CD1c-positive myeloid dendritic cell (primary cell): ENCODE results near the gene CAB39L.

Source experiments
- DNase-seq: peaks from one replicate; pipeline ENCODE4 v3.0.0-alpha.2; 2016; ENCODE audit errors: extremely low spot score

The CAB39L gene

DNA sequence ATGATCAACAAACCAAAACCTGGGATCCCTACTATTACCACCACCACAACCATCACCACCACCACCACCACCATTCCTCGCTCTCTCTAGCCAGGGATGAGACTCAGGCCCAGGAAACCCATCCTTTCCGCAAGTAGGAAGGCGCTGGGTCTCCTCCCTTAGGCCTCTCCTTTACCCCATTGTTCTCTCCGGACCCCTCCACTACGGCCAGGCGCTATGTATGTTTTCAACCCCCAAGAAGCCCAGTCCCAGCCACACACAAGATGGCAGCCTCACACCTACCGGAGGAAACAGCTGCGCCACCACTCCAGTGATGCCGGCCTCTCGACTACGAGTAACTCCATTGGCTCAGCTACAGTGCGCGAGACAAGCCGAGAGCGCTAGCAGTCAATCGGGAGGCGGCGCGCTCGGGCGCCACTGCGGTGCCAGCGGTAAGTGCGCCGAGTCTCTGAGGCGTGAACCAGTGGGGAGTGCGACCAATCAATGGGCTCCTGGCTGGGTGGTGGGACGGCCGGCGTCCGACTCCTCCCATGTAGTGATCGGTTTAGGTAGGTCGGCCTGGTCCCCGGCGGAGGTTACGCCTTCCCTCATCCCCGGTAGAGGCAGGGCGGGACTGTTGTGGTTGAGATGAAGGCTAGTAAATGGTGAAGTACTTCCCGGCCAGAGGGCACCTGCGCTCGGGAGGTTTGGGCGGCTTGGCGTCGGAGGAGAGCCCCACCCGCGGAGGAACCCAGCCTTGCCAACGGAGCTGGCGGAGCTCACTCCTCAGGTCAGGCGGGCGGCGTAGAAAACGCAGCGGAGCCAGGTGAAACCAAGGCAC lies at the start of gene CAB39L, which contains the start of gene SETDB2:
Gene CAB39L, minus strand, starts transcription at position 361 of the 820 bp plus-strand sequence. CDS start 61,154 bp downstream, outside the sequence.
Gene SETDB2, plus strand, starts transcription at position 571 of the 820 bp plus-strand sequence. CDS start 7,620 bp downstream, outside the sequence.
- peak; percentile 99 for DNase-seq

DNA sequence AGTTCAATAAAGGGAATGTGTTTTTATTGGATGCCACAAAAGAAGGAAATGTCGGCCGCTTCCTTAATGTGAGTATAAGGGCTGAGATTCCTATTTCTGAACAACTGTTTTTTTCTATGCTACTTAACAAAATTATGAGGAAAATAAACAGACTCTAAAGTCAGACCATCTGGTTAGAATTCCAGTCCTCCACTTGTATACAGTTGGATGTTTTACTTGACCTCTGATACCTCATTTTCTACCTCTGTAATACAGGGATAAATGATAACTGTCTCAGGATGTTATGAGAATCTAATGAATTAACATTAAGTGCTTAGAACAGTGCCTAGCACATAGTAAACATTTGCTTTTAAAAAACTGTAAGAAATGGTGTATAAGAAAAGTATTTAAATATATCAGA lies 44.7 kb upstream of the CAB39L start:
- no peak for DNase-seq

DNA sequence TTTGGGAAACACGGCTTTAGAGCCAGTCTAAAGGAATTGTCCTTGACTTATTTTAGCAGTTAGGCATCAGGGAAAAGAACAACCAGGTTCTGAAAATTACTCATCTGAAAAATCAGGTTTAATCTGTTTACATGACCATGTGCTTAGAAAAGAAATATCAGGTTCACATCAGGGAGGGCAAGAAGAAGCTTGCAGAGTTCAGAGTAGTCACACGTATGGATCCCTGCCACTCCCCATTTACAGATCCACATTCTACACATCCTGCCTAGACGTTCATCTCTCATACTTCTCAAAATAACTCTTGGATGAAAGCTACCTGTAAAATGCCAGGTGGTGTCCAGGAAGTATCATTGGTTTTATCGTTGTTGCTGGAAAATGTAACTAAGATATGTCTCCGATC lies 37.9 kb upstream of the CAB39L start:
- DNase-seq, result no peak

GRCh38 chr13:49476529-49476928 lies 32.7 kb upstream of the CAB39L start:
- no peak for DNase-seq

GRCh38 chr13:49472186-49472585 lies 28.3 kb upstream of the CAB39L start:
- DNase-seq, result no peak

DNA sequence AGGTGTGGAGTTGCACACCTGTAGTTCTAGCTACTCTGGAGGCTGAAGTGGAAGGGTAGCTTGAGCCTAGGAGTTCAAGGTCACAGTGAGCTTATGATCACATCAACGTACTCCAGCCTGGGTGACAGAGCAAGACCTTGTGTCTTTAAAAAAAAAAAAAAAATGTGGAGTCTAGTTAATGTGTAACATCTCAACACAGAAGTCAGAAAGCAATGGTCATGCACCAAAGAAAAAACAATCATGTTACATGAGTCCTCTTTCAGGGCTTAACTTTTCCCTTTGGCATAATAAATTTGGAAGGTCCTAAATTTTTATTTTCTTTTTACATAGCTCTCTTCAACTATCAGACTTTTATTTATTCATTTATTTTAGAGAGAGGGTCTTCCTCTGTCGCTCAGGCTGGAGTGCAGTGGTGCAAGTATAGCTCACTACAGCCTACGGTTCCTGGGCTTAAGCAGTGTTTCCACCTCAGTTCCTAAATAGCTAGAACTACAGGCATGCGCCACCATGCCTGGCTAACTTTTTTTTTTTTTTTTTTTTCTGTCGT lies 22.5 kb upstream of the CAB39L start:
- no peak for DNase-seq

DNA sequence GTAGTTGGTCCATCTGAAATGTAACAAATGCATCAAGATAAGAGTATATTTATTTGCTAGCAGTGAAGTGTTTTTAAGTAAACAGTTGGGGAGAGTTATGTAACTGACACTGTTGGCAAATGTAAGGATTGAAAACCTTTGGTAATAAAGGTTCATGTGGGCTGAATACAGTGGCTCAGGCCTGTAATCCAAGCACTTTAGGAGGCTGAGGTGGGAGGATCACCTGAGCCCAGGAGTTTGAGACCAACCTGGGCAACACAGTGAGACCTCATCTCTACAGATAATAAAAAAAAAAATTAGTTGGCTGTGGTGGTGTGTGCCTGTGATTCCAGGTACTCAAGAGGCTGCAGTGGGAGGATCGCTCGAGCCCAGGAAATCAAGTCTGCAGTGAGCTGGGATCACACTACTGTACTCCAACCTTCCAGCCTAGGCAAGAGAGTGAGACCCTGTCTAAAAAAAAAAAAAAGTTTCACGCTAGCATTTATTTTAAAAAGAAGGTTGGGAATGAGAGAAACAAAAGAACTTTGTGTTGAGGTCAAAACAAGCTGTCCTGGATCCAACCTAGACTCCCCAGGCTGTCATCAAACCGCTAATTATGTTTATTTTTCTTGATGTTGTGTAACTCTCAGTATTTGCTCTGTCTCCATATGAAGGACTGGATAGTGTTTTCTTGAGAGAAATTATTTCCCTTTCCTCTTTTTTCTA lies 20.9 kb upstream of the CAB39L start:
- no peak for DNase-seq

GRCh38 chr13:49464085-49464484 lies 20.2 kb upstream of the CAB39L start:
- DNase-seq, result no peak

- DNase-seq, result no peak
Observed at GRCh38 chr13:49459580-49459979, 15.7 kb upstream of the CAB39L start.

DNA sequence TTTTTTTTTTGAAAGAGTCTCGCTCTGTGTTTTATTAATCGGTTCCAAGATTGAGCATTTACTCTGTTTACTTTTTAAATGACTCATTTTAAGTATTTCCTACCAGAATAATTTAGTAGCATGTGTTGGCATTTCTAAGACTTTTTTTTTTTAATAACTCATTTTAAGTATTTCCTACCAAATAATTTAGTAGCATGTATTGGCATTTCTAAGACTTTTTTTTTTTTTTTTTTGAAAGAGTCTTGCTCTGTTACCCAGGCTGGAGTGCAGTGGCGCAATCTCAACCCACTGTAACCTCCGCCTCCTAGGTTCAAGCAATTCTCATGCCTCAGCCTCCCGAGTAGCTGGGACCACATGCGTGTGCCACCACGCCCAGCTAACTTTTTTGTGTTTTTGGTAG lies 13.4 kb upstream of the CAB39L start:
- DNase-seq, result no peak

DNA sequence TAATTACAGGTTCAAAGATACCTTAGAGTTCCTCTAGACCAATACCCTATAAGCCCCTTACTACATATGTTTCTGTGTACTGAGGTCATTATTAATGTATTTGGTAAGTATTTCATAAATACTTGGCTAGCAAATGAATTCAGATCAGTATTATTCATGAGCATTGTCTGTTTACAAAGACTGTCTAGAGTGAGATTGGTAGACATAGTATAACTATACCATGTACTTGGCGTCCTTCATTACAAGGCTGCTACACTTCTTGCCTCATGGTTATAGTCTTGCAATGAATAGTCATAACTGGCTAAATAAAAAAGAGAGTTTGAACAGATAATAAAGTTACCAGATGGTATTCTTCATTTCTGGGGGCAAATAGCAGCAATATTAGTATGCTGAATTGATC lies 12.3 kb upstream of the CAB39L start:
- DNase-seq, result no peak

GRCh38 chr13:49455007-49455398 lies 11.1 kb upstream of the CAB39L start:
- DNase-seq, result no peak

DNA sequence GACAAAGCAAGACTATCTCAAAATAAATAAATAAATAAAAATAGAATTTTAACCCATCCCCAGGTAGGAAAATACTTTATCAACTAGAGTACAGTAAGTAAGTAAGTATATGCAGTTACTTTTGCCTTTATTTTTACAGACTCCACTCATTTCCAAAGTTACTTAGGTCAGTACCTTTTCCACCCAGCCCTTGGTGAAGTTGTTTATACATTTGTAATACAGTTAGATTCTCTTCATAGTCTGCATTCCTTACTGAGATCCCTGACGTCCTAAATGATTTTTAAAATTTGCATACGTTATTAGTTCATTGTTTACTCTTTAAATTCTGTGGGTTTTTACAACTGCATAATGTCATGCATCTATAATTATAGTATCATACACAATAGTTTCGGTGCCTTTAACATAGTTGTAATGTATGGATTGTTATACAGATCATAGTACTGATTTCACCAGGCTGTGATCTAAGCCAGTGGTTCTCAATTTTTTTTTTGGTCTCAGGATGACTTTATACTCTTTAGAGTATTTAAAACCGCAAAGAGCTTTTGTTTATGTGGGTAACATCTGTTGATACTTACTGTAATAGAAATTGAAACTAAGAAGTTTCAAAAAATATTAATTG lies 10.6 kb upstream of the CAB39L start:
- DNase-seq, result no peak

GRCh38 chr13:49453465-49453864 lies 9.6 kb upstream of the CAB39L start:
- no peak for DNase-seq

DNA sequence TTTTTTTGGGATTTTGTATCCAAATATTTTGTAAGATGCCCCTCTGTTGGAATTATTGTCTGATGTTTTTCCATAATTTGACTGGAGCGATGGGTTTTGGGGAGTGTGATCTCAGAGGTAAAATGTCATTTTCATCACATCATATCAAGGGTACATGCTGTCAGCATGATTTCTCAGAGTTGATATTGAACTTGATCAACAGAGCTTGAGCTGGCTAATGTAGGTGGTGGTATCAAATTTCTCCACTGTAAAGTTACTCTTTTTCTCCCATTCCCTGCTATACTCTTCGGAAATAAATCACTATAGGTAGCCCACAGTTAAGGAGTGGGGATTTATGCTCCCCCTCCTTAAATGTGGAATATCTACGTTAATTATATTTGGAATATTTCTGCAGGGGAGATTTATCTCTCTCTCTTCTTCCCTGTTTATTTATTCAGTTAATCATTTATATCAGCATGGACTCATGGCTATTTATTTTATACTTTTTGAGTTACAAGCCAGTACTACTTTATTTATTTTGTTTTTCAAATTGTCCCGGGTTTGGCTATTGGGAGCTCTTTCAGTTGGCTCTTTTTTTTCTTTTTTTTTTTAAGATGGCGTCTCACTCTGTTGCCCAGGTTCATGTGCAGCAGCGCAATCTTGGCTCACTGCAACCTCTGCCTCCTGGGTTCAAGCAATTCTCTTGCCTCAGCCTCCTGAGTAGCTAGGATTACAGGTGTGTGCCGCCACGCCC lies 9.0 kb upstream of the CAB39L start:
- DNase-seq, result no peak

GRCh38 chr13:49450105-49450819 lies 6.4 kb upstream of the CAB39L start:
- no peak for DNase-seq

GRCh38 chr13:49448753-49449152 lies 4.9 kb upstream of the CAB39L start:
- DNase-seq, result no peak

GRCh38 chr13:49446473-49446872 lies 2.6 kb upstream of the CAB39L start:
- no peak for DNase-seq

GRCh38 chr13:49444524-49445395 lies 896 bp upstream of the CAB39L start:
- DNase-seq, result peak; percentile 94

DNA sequence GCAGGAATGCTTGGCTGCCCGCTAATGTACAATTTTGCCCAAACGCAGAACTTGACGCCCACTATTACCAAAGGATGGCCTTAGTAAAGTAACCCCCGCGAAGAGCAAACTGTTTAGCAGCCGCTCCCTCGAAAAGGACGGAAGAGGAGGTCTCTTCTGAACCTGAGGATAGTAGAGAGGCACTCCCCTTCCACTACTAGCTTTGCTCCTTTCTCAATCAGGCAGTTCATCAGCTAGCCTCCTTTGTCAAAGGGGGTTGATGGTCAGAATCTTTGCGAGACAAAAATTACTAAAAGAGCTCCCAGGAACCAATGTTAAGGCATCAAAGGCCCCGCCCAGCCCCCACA lies 534 bp downstream of the CAB39L start:
- peak; percentile 11 for DNase-seq
